Mononuclear cell (primary cell): ENCODE measurements around the gene MBTPS1. TPM values are rescaled to one million over a fixed set of nuclear protein-coding genes. Genes with fewer than 3 reads are reported as not detected.

Experiments used
- H3K27me3 ChIP-seq: 2 replicates; pipeline ENCODE4 v1.6.0; 2011; ENCODE audit warnings: low read length, control low read depth; ENCODE audit not compliant: insufficient read depth
- H3K4me1 ChIP-seq: 2 replicates; pipeline ENCODE4 v1.5.1; 2011; ENCODE audit warnings: mild to moderate bottlenecking, low read length, control low read depth; ENCODE audit not compliant: insufficient read depth
- H3K4me3 ChIP-seq: 2 replicates; pipeline ENCODE4 v1.5.1; 2011; ENCODE audit warnings: mild to moderate bottlenecking, low read length, moderate library complexity
- H3K9me3 ChIP-seq: 2 replicates; pipeline ENCODE4 v1.5.1; 2011; ENCODE audit warnings: low read depth, mild to moderate bottlenecking, control low read depth, low read length
- total RNA-seq: library from RNA; depleted of rRNA; stranded (reverse); fragments of >200 nt; gene quantifications from one replicate; pipeline ENCODE4 v1.2.3, GENCODE V29; 2012

The MBTPS1 gene
- total RNA-seq, 1 donor = 89.3 TPM

- Histone ChIP-seq H3K27me3 (no peaks in the 10 kb centered on the region), H3K4me1 (peaks cover 22% of the 10 kb centered on the region), H3K4me3 (no peak overlapping the region), H3K9me3 (no peaks in the 10 kb centered on the region)
These were observed 35.9 kb downstream of the MBTPS1 start for GRCh38 chr16:84080813-84081212.

GRCh38 chr16:84080378-84080777, 36.4 kb downstream of the MBTPS1 start:
- Histone ChIP-seq H3K9me3 (no peaks in the 10 kb centered on the region), H3K4me1 (peaks cover 21% of the 10 kb centered on the region), H3K27me3 (no peaks in the 10 kb centered on the region), H3K4me3 (no peak overlapping the region)

GRCh38 chr16:84079664-84080063, 37.1 kb downstream of the MBTPS1 start:
- no peaks in the 10 kb centered on the region for H3K27me3 ChIP-seq
- H3K4me1 ChIP-seq = peaks cover 14% of the 10 kb centered on the region
- no peaks in the 10 kb centered on the region for H3K9me3 ChIP-seq
- H3K4me3 ChIP-seq = no peak overlapping the region

GRCh38 chr16:84075376-84075775, 41.4 kb downstream of the MBTPS1 start:
- Histone ChIP-seq H3K9me3 (no peaks in the 10 kb centered on the region), H3K4me1 (peaks cover under 1% of the 10 kb centered on the region), H3K4me3 (no peak overlapping the region), H3K27me3 (no peaks in the 10 kb centered on the region)

- Histone ChIP-seq H3K27me3 (no peaks in the 10 kb centered on the region), H3K9me3 (no peaks in the 10 kb centered on the region), H3K4me1 (peaks cover 6% of the 10 kb centered on the region), H3K4me3 (no peak overlapping the region)
These were observed 42.0 kb downstream of the MBTPS1 start for GRCh38 chr16:84074721-84075120.

- no peaks in the 10 kb centered on the region for H3K9me3 ChIP-seq
- peaks cover 24% of the 10 kb centered on the region for H3K4me1 ChIP-seq
- no peaks in the 10 kb centered on the region for H3K27me3 ChIP-seq
- no peak overlapping the region for H3K4me3 ChIP-seq
These were observed 44.7 kb downstream of the MBTPS1 start for GRCh38 chr16:84072014-84072413.

GRCh38 chr16:84071121-84071520, 45.6 kb downstream of the MBTPS1 start:
- no peaks in the 10 kb centered on the region for H3K9me3 ChIP-seq
- peaks cover 24% of the 10 kb centered on the region for H3K4me1 ChIP-seq
- H3K27me3 ChIP-seq = no peaks in the 10 kb centered on the region
- H3K4me3 ChIP-seq = no peak overlapping the region

- peaks cover 24% of the 10 kb centered on the region for H3K4me1 ChIP-seq
- no peaks in the 10 kb centered on the region for H3K9me3 ChIP-seq
- H3K4me3 ChIP-seq = no peak overlapping the region
- no peaks in the 10 kb centered on the region for H3K27me3 ChIP-seq
These were observed 47.2 kb downstream of the MBTPS1 start for GRCh38 chr16:84069540-84069939.

- H3K27me3 ChIP-seq = no peaks in the 10 kb centered on the region
- no peaks in the 10 kb centered on the region for H3K9me3 ChIP-seq
- no peak overlapping the region for H3K4me3 ChIP-seq
- peaks cover 24% of the 10 kb centered on the region for H3K4me1 ChIP-seq
These were observed 47.8 kb downstream of the MBTPS1 start for GRCh38 chr16:84068783-84069462.

GRCh38 chr16:84068041-84068440, 48.7 kb downstream of the MBTPS1 start:
- no peaks in the 10 kb centered on the region for H3K27me3 ChIP-seq
- H3K9me3 ChIP-seq = no peaks in the 10 kb centered on the region
- H3K4me3 ChIP-seq = no peak overlapping the region
- peaks cover 24% of the 10 kb centered on the region for H3K4me1 ChIP-seq

GRCh38 chr16:84067640-84068039, 49.1 kb downstream of the MBTPS1 start:
- Histone ChIP-seq H3K9me3 (no peaks in the 10 kb centered on the region), H3K27me3 (no peaks in the 10 kb centered on the region), H3K4me3 (no peak overlapping the region), H3K4me1 (peaks cover 24% of the 10 kb centered on the region)

- Histone ChIP-seq H3K4me3 (no peak overlapping the region), H3K9me3 (no peaks in the 10 kb centered on the region), H3K4me1 (peaks cover 24% of the 10 kb centered on the region), H3K27me3 (no peaks in the 10 kb centered on the region)
These were observed 51.1 kb downstream of the MBTPS1 start for GRCh38 chr16:84065536-84066132.

- Histone ChIP-seq H3K27me3 (no peaks in the 10 kb centered on the region), H3K4me1 (peaks cover 11% of the 10 kb centered on the region), H3K9me3 (no peaks in the 10 kb centered on the region), H3K4me3 (no peak overlapping the region)
These were observed 52.8 kb downstream of the MBTPS1 start for GRCh38 chr16:84063980-84064379.

GRCh38 chr16:84062734-84063640, 53.8 kb downstream of the MBTPS1 start:
- H3K27me3 ChIP-seq = no peaks in the 10 kb centered on the region
- H3K4me3 ChIP-seq = no peak overlapping the region
- peaks cover 1% of the 10 kb centered on the region for H3K4me1 ChIP-seq
- H3K9me3 ChIP-seq = no peaks in the 10 kb centered on the region

- H3K4me3 ChIP-seq = no peak overlapping the region
- H3K27me3 ChIP-seq = no peaks in the 10 kb centered on the region
- H3K4me1 ChIP-seq = no peaks in the 10 kb centered on the region
- no peaks in the 10 kb centered on the region for H3K9me3 ChIP-seq
These were observed 55.4 kb downstream of the MBTPS1 start for GRCh38 chr16:84061236-84061819.
